GM21360 (cell line): ENCODE results near the gene ACSM6.
"Not testable (repeated sequence)": the region's sequence is repeated elsewhere in the genome, so short reads cannot be mapped to it uniquely, and the experiment has no call there.

Source experiments
- ATAC-seq: cut with Tn5 transposase; IDR thresholded peaks from one replicate; pipeline ENCODE4 v1.9.1; 2021; ENCODE audit warnings: mild to moderate bottlenecking, moderate library complexity; ENCODE audit not compliant: unreplicated experiment

Gene ACSM6, protein sequence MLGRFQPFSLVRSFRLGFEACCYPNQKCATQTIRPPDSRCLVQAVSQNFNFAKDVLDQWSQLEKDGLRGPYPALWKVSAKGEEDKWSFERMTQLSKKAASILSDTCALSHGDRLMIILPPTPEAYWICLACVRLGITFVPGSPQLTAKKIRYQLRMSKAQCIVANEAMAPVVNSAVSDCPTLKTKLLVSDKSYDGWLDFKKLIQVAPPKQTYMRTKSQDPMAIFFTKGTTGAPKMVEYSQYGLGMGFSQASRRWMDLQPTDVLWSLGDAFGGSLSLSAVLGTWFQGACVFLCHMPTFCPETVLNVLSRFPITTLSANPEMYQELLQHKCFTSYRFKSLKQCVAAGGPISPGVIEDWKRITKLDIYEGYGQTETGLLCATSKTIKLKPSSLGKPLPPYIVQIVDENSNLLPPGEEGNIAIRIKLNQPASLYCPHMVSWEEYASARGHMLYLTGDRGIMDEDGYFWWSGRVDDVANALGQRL

DNA sequence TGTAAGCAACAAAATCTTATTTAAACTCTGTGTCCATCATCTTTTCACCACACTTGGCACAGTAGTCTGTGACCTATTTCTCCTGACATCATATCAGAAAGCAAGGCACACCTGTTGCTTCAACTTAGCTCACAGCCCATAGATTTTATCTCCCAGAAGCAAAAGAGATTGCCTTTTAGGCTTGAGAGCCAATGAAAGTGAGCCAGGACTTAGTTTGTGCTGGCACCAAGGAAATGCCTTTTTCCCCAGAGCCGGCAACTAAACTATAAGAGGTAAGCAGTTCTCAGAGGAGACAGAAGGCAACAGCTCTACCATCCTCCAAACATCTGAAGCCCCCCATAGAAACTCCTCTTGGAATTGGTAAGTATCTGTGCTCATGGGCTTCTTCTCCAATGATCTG is at the start of gene ACSM6:
Gene ACSM6, plus strand, starts transcription at position 295 of the 400 bp plus-strand sequence. CDS start 248 bp downstream, outside the sequence.
- ATAC-seq, result no peak

DNA sequence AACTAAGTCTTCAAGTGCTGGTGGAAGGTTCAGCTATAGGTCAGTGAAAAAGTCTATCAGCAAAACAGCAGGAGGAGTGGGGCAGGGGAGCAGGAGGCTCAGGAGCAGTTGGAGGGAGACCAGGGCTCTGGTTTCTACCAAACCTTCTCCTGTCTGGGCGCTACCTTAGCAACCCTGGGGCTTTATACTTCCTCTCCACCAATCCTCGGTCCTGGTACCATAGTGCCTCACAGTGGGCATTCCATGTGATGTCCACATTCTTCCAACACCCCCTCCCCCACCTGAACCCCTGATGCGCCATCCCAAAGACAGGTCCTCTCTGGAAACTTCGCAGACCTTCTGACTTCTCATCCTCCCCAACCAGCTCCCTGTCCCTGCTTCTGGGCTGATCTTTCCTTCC is 25.3 kb upstream of the ACSM6 start:
- no peak for ATAC-seq

DNA sequence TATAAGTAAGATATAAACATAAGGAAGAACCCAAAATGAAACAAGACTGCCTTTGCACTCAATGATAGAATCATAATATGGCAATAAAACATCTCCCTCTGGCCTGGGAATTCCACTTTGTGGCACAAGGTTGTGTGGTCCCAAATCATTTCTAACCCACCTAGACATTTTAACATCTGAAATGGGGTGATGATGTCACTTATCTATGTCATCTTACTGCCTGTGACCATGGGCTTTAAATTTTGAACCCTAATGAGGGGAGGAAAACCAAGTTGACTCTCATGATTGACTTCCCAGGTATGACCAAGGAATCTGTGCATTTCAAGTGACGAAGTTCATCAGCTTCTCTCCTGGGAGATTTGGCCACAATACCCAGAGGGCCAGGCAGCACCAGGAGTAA is 24.5 kb upstream of the ACSM6 start:
- no peak for ATAC-seq

DNA sequence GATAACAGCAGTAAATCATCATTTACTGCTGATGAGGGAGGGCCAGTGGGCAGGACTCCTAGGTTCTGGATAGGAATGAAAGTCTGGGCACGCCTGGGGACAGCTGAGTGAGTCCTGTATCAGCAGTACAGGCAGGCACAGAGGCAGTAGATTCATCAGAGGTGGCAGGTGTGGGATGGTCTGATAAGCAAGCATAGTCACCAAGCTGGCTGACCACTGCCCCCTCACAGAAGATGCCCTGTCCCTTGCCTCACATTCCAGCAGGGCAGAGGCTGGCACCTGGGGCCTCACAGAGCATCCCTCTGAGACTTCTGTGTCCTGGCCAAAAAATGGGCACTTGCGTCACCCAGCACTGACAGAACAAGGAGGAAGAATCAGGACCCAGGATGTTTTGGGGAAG is 23.2 kb upstream of the ACSM6 start:
- no peak for ATAC-seq

DNA sequence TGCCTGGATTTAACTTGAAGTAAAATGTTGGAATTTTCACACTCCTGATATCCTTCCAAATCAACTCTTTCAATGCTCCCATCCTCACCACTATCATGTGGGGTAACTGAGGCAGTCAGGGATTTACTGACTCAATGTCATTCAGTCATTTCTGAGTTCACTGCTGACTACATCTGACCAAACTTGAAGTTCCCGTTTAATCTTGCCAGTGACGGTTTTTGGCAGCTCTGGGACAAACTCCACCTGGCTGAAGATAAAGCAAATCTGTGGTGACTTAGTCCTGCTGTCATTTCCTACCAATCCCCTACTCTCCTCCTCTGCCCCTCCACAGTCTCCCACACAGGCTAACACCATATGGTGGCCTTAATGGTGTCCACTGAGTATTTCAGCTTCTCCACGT is 22.7 kb upstream of the ACSM6 start:
- ATAC-seq, result no peak

DNA sequence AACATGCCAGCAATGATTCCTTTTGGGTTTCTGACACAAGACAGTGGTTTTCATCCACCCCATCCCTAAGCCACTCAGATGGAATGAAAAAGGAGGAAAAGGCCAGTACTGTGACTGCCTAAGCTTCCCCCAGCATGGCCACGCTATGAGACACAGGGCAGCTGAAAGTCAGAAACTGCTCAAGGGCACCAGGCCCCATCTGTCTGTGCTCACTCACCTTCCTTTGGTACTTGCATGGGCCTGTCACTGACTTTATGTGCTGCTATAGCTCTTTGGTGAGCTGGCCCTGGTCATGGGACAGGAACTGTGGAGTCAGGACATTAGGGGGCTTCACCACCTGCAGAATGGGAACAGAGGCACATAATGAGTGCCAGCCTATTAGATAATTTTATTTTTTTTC is 21.2 kb upstream of the ACSM6 start:
- ATAC-seq, result no peak

DNA sequence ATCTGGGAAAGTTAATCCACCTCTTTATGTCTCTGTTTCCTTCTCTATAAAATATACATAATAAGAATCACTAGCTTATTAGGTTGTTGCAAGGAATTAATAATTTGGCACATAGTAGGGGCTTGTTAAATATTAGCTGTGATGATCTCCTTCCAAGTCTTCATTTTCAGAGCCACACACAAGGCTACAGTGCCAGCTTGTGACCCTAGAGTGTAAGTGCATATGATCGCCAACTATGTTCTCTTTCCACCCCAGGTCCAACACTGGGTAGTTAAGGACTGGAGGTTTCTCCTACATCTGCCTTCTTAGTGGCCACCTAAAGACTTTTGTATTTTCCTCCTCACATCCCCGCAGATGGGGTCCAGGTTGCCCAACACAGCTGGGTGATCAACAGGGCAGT is 17.9 kb upstream of the ACSM6 start:
- ATAC-seq, result no peak

DNA sequence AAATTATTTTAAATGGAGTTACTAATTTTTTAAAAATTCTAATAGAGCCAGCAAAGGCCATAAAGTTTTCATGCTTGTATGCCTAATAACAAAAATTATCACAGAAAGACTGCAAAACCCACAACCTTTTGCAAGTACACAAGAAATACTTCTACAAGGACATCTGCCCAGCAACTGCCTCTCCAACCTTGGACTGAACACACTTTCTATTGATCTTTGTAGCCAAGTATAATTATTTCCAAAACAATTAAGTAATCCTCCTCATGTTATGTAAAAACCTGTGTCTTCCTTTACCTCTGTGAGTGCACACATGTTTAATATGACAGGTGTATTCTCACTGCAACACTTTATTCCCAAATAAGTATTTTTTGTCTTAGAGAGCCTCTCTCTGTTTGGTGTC is 16.6 kb upstream of the ACSM6 start:
- no peak for ATAC-seq

DNA sequence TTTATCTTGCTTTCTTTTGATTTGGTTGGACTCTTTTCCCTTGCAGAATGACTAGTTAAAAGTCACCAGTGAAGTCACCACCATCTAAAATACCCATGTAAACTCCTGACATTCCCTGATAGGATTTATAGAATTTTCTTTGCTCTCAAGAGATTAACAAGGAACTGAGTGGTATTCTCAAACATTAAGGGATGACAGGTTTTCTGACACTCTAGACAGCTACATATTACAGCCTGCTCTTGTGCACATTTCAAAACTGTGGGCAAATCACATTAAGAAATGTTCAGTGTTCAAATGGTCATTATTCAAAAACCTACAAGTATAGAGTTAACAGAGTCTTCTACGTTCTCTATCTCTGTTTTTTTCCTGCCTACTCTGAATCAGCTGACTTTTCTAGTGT is 15.8 kb upstream of the ACSM6 start:
- no peak for ATAC-seq

DNA sequence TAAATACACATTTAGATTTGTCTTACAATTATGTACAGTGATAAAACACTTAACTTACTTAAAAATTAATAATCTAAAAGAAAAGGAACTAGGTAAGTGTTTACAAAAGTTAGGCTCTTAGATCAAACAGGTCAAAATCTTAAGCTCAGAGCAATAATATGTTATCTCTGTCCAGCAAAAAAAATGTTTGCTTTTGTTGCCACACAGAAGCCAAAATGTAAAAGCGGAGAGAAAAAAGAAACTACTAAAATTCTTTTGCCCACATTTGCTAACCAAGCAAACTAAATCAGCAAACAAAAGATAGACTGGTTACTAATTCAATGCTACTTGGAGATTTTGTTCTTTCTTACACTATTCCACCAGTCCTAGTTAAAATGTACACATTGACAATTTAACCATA is 15.2 kb upstream of the ACSM6 start:
- ATAC-seq, result no peak

DNA sequence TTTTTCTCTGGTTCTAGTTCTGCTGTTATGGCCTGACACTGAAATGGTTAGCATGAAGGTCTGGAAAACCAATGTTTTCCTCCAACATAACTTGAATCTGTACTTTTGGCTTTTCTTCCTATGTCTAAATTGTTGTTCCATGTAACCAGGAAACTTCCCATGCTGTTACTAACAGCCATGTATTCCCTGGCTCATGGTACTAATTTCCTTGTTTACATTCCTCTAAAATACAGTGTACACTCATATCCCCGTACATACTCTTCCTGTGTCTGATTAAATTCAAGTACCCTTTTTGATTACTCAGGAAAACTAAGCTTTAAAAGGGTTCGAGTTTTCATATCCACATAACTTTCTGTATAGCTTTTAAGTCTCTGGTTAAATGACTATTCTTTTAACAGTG is 12.3 kb upstream of the ACSM6 start:
- ATAC-seq, result no peak

DNA sequence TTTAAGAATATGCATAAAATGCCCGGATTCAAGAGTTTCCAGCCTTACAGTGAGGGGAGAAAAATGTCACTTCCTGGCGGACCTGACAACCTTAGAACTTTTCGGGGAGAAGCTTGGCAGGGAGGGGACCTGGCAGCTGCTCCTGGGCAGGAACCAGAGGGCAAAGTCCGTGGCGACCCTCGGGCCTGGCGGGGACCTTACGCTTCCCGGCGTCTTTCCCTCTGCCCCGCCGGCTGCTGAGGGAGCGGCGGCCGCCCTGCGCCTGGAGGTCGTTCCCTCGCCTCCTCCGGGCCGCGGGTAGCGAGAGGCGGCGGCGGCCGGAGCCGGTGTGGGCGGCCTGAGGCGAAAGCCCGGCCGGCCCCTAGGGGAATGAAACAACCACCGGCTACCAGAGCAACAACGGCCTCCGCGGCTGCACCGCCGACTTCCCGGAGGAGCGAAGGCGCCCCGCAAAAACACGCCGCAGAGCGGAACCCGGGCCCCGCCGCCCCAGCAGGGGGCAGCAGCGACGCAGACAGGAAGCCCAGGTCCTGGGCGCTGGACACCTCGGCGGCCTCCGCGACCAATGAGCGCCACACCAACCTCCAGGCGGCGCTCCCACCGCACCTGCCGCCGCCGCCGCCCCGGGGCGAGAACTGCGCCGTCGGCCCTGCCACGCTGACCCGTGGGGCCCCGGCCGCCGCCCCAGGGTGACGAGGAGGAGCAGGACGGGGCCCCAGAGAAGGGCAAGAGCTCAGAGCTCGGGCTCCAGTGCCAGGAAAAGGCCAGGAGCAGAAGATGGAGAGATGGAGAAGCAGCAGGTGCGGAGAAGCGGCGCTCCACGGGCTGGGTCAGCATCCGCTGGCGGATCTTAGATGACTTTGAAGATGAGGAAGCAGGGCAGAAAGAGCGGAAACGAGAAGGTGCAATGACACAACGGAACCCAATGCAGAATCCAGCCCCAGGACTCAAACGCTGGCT is 10.5 kb upstream of the ACSM6 start:
- peak; percentile 98 for ATAC-seq

DNA sequence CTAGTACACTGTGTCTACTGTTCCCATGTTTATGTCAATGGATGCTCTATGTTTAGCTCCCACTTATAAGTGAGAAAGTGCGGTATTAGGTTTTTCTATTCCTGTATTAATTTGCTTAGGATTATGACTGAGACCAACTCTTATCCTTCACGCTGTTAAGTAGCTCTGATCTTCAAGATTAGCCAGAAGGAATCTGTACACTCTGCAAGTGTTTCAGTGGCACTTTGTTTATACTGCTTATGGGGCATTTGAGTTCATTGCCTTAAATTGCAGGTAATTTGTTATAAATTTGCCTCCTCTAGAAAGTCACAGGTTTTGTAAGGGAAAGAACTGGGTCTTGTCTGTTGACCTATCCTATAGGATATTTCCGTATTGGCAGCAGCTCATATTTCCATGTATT is 6.4 kb upstream of the ACSM6 start:
- no peak for ATAC-seq

DNA sequence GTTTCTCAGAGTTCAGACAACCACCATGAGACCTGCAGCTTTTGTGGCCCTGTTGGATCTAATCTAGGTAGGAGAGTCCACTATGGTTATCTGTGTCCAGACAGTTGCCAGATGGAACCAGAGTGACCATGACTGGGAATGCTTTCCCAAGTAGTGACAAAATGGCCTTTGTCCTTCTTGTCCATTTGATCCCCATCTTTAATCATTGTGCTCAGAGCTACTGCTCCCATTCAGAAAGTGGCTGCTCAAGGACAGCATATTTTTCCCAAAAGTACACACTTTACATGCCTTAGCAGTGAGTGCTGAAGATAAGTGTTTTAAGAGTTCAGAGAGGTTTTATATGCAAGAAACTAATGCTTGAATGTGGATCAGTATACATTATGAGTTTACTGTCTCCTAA is 5.4 kb upstream of the ACSM6 start:
- ATAC-seq, result no peak

DNA sequence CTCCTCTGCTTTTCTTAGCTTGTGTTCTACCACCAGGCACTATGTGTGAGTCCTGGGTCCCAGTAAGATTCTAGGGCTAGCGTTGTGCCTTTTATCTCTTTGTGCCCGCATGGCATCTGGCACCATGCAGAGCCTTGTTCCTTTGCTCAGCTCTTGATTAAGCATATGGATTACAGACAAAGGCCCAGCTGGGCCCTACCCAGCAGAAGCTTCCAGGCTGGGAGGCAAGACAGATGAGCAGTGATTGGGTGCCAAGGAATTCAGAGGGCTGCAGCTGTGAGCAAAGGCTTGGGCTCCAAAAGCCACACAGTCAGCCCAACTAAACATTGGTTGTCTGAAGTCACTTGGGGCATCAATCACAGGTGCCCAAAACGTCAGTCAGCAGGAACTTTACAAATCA is 2.0 kb downstream of the ACSM6 start:
- ATAC-seq, result no peak

DNA sequence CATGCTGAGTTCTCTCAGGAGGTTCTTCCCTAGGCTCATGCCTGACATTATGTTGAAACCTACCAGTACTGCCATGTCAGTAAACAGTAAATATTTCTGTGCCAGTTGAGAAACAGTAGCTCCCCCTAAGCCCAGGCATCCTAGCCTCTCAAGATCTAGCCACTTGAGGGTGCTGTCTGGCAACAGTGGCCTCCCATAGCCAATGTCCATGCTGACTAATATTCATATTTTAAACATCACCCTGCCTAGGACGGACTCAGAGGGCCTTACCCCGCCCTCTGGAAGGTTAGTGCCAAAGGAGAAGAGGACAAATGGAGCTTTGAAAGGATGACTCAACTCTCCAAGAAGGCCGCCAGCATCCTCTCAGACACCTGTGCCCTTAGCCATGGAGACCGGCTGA is 7.7 kb downstream of the ACSM6 start:
- ATAC-seq, result no peak

DNA sequence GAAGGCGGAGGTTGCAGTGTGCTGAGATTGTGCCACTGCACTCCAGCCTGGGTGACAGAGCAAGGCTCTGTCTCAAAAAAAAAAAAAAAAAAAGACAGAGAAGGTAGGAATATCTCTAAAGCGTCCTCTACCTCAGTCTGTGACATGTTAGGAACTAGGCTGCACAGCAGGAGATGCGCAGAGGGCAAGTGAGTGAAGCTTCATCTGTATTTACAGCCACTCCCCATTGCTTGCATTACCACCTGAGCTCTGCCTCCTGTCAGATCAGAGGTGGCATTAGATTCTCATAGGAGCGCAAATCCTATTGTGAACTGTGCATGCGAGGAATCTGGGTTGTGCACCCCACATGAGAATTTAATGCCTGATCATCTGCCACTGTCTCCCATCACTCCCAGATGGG is 8.8 kb downstream of the ACSM6 start:
- not testable (repeated sequence) for ATAC-seq

DNA sequence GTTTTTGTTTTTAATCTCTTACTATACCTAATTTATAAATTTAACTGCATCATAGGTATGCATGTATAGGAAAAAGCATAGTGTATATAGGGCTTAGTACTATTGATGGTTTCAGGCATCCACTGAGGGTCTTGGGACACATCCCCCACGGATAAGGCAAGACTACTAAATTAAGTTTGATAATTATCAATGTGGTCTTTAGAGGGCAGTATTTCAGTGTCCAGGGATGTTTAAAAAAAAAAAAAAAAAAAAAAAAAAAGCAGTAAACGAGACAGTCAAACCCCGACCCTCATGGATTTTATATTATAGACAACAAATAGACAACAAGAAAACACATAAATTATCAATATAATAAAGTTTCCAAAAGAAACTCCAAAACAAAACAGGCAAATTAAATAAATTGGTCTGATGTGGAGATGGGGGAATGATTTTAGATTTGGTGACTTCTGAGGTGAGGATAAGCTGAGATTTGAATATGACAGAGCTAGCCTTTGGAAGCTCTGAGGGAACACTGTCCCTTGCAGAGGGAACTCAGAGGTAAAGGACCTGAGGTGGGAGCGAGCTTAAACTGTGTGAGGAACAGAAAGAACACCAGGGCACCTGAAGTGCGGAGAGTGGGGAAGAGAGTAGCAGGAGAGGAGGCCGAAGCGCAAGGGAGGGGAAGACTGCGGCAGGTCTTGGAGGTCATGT is 14.8 kb downstream of the ACSM6 start:
- no peak for ATAC-seq

DNA sequence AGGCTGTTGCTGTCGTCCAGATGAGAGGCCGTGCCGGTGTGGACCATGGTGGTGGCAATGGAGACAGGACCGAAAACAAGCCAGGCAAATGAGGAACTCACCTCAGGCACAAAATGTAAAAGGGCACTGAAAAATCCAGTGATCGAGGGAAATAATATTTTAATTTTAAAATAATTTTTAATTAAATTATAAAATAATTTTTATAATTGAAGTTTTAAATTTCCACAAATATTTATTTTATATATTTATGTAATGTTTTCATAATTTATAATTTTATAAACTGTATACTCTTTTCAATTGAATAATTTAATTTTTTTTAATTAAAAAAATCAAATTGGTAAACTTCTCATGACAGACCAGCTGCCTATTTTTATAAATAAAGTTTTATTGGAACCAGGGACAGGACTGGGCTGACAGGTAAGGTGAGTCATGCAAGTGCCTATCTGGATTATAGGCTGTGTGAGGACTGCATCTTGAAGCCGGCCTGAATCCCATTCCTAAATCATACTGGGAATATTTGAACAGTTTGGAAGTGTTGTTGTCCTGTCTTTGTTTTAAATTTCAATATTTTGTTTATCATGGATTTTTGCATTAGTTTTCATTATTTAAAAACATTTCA is 15.6 kb downstream of the ACSM6 start:
- no peak for ATAC-seq

DNA sequence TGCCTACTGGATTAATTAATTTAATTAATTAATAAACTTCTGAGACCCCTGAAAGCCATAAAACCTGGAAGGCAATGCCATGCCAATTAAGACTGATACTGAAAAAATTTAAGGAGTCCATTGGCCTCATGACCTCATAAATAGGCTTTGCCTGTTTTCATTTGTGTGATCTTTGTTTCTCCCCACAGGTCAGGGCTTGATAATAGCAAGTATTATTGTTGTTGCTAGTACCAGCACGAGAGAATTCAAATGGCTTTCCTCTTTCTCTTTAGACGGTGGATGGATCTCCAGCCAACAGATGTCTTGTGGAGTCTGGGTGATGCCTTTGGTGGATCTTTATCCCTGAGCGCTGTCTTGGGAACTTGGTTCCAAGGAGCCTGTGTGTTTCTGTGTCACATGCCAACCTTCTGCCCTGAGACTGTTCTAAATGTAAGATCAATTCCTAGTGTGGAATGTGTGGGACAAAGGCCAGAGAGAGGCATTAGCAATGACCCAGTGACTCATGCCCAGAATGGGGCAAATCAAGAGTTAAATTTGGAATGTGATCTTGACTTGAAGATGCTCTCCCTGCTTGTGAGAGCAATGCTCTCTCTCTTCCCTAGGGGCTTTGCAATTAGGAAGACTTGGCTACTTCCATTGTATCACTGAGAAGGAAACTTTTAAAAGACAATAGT is 17.7 kb downstream of the ACSM6 start:
- no peak for ATAC-seq
